GM12874 (cell line): ENCODE measurements around the gene ABTB1.
A peak's percentile ranks its signal among the peaks of the same experiment; 100 is the strongest.

ENCODE experiments used
- CTCF ChIP-seq: IDR thresholded peaks from 2 replicates; pipeline ENCODE4 v1.5.1; 2011; ENCODE audit warnings: low read depth, mild to moderate bottlenecking, control low read depth, low read length, moderate library complexity; ENCODE audit not compliant: insufficient read depth

The ABTB1 gene

GRCh38 chr3:127691974-127692373 lies 19.2 kb downstream of the ABTB1 start:
- TF ChIP-seq CTCF = no peak

- no peak for TF ChIP-seq CTCF
Measured at GRCh38 chr3:127692501-127693335, 20.0 kb downstream of the ABTB1 start.

- TF ChIP-seq CTCF = no peak
Measured at GRCh38 chr3:127693336-127693843, 20.6 kb downstream of the ABTB1 start.

- TF ChIP-seq CTCF = peak; percentile 36; the same call in 1 of the 2 replicates
Measured at GRCh38 chr3:127694467-127695215, 21.9 kb downstream of the ABTB1 start.

GRCh38 chr3:127697551-127698240 lies 24.9 kb downstream of the ABTB1 start:
- no peak for TF ChIP-seq CTCF

GRCh38 chr3:127698286-127698685 lies 25.5 kb downstream of the ABTB1 start:
- no peak for TF ChIP-seq CTCF
